ENCODE data around the gene RBMY1J. TPM values are rescaled to one million over a fixed set of nuclear protein-coding genes. Genes with fewer than 3 reads are reported as not detected.
"Not testable (repeated sequence)": the region's sequence is repeated elsewhere in the genome, so short reads cannot be mapped to it uniquely, and the experiment has no call there.

The RBMY1J gene
- total RNA-seq: not detected
- long read RNA-seq: 0 reads

- intact Hi-C loops (cut with DNase I); DNase-seq (ENCODE audit: low spot score): not testable (repeated sequence)
Observed at GRCh38 chrY:22403110-22403509, at the start of gene RBMY1J. Gene RBMY1J (plus strand): TSS chrY:22403410. CDS start chrY:22405448, 2,038 bp downstream.

- intact Hi-C loops (cut with DNase I): no loop called here
- DNase-seq (ENCODE audit: low spot score): no peak
Observed at GRCh38 chrY:22367416-22367815, 35.8 kb upstream of the RBMY1J start.

DNA sequence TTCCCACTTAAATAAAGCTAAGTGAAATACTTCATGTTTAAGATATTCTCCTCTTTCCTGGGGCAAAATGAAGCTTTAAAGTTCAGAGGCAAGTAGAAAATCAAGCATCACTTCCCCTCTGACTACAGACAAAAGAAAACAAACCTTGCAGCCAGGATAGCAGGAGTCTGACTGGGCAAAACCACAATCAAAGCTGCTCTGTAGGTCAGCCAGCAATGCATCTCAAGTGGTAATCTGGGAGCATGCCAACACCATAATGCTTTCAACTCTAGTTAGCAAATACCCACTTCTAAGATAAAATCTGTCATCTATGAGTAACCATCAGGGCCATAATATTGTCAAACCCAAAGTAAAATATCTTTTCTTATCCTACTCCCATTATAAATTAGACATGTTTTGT is 32.6 kb upstream of the RBMY1J start:
- DNase-seq (ENCODE audit: low spot score): no peak
- intact Hi-C loops (cut with DNase I): no loop called here

GRCh38 chrY:22373494-22373893 is 29.7 kb upstream of the RBMY1J start:
- no peak for DNase-seq (ENCODE audit: low spot score)
- intact Hi-C loops (cut with DNase I): no loop called here

DNA sequence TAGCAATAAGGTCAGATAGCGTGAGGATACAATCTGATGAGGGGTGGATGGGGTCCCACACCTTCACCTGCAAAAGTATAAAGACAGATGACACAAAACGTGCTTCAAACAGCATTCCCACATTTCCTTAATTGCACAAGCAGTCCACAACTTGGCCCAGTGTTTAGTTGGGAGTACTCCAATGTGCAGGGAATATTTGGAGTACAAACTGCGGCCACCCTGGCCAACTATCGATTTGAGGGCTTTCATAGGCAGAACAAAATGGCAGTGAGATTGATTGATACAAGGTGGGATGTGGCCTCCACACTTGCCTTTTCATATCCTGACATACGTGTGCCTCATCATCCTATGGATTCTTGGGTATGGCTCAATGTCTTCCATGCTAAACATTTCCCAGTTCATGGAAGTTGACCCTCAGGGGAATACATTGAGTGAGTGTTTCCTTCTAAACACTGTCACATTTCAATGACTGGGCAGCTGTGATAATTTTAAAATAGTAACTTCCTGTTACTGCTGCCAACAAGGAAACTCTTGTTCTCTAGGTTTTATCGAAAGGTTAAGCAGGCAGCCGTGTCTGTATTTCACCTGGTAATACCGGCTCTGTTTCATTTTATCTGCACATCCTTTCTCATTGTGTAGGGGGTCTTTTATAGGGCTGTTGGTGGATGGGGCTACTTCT is 41.6 kb downstream of the RBMY1J start:
- intact Hi-C loops (cut with DNase I); DNase-seq (ENCODE audit: low spot score): not testable (repeated sequence)

DNA sequence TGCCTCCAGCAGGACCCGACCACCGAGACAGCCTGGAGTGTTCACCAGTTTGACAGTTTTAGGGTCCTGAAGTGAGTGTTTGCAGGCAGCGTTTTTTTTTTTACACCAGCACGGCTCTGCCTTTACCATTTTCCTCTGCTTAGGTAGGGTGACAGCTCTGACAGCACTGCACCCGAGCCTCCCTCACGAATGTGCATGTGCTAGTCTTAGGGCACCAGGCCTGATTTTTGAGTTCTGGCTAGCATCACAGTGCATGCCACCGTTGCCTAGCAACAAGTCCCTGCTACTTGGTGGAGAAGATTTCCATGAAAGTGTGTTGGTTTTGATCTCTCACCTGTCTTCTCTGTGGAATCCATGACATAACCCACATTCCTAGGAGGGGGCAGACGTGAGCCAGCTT is 52.3 kb downstream of the RBMY1J start:
- DNase-seq (ENCODE audit: low spot score); intact Hi-C loops (cut with DNase I): not testable (repeated sequence)

- DNase-seq (ENCODE audit: low spot score); intact Hi-C loops (cut with DNase I): not testable (repeated sequence)
Observed at GRCh38 chrY:22461962-22462361, 58.8 kb downstream of the RBMY1J start.

Other genes starting within 250 kb of the RBMY1J start
- gene RBMY1F, start 220.5 kb upstream of the RBMY1J start, total RNA-seq: not detected